Mesenchymal stem cell (in vitro differentiated cells and primary cell): Measurements from ENCODE around the gene TRPM2.

Source experiments
- DNase-seq: peaks from one replicate; pipeline ENCODE4 v3.0.0-alpha.2; 2013
- H2AFZ ChIP-seq: one replicate; pipeline ENCODE4 v1.6.1; 2013; ENCODE audit warnings: low read depth, mild to moderate bottlenecking, control low read depth, inconsistent platforms, low read length, moderate library complexity
- H2AK5ac ChIP-seq: 2 replicates; pipeline ENCODE4 v1.6.1; 2013; ENCODE audit warnings: low read length, moderate library complexity, mild to moderate bottlenecking, inconsistent platforms; ENCODE audit not compliant: severe bottlenecking
- H2BK120ac ChIP-seq: one replicate; pipeline ENCODE4 v1.6.1; 2013; ENCODE audit warnings: low read depth, mild to moderate bottlenecking, inconsistent platforms, low read length, moderate library complexity
- H2BK12ac ChIP-seq, 2 experiments: one replicate each; pipeline ENCODE4 v1.6.1; 2013; ENCODE audit warnings: inconsistent platforms in 2 of 2, low read length in 2 of 2, mild to moderate bottlenecking in 2 of 2, moderate library complexity in 2 of 2, control low read depth in 1 of 2
- H2BK15ac ChIP-seq: one replicate; pipeline ENCODE4 v1.6.1; 2013; ENCODE audit warnings: mild to moderate bottlenecking, low read depth, inconsistent platforms; ENCODE audit not compliant: poor library complexity, severe bottlenecking
- H2BK5ac ChIP-seq: 2 replicates; pipeline ENCODE4 v1.6.1; 2013; ENCODE audit warnings: low read depth, mild to moderate bottlenecking, low read length, control low read depth, inconsistent platforms; ENCODE audit not compliant: poor library complexity, severe bottlenecking
- H3K14ac ChIP-seq, 2 experiments: one replicate each; pipeline ENCODE4 v1.6.1; 2013; ENCODE audit warnings: inconsistent platforms in 2 of 2, low read length in 2 of 2, control low read depth in 1 of 2, mild to moderate bottlenecking in 1 of 2, moderate library complexity in 1 of 2
- H3K18ac ChIP-seq, 2 experiments: one replicate each; pipeline ENCODE4 v1.6.1; 2013; ENCODE audit warnings: inconsistent platforms in 2 of 2, low read length in 2 of 2, control low read depth in 1 of 2, low read depth in 1 of 2, mild to moderate bottlenecking in 1 of 2
- H3K23ac ChIP-seq, 2 experiments: one replicate each; pipeline ENCODE4 v1.6.1; 2013; ENCODE audit warnings: inconsistent platforms in 2 of 2, low read length in 2 of 2, mild to moderate bottlenecking in 2 of 2, moderate library complexity in 2 of 2, control low read depth in 1 of 2
- H3K27ac ChIP-seq: 2 replicates; pipeline ENCODE4 v1.5.1; 2013; ENCODE audit warnings: mild to moderate bottlenecking, moderate library complexity, low read length, control low read depth, inconsistent platforms; ENCODE audit not compliant: poor library complexity, severe bottlenecking
- H3K27me3 ChIP-seq, 2 experiments: 2 replicates each; pipeline versions ENCODE4 v1.6.1 to v1.7.0; 2013; ENCODE audit warnings: low read length in 2 of 2, mild to moderate bottlenecking in 2 of 2, moderate library complexity in 2 of 2, control low read depth in 1 of 2, inconsistent platforms in 1 of 2; ENCODE audit not compliant: control insufficient read depth in 1 of 2, insufficient read depth in 1 of 2
- H3K36me3 ChIP-seq, 2 experiments: 2 replicates each; pipeline versions ENCODE4 v1.6.1 to v1.7.0; 2013; ENCODE audit warnings: low read length in 2 of 2, control low read depth in 1 of 2, inconsistent platforms in 1 of 2, low read depth in 1 of 2, mild to moderate bottlenecking in 1 of 2; ENCODE audit not compliant: insufficient read depth in 2 of 2, control insufficient read depth in 1 of 2
- H3K4ac ChIP-seq, 2 experiments: one replicate each; pipeline ENCODE4 v1.6.1; 2013; ENCODE audit warnings: inconsistent platforms in 2 of 2, low read length in 2 of 2, mild to moderate bottlenecking in 2 of 2, moderate library complexity in 2 of 2, control low read depth in 1 of 2, low read depth in 1 of 2
- H3K4me1 ChIP-seq: 2 replicates; pipeline ENCODE4 v1.6.1; 2013; ENCODE audit warnings: low read depth, low read length, control low read depth; ENCODE audit not compliant: control insufficient read depth, insufficient read depth
- H3K4me2 ChIP-seq: 2 replicates; pipeline ENCODE4 v1.6.1; 2013; ENCODE audit warnings: low read length, mild to moderate bottlenecking, inconsistent platforms; ENCODE audit not compliant: poor library complexity, severe bottlenecking
- H3K4me3 ChIP-seq, 2 experiments: 2 replicates each; pipeline versions ENCODE4 v1.5.1 to v1.7.0; 2013; ENCODE audit warnings: low read length in 2 of 2, mild to moderate bottlenecking in 2 of 2, control low read depth in 1 of 2, low read depth in 1 of 2; ENCODE audit not compliant: insufficient read depth in 1 of 2
- H3K79me1 ChIP-seq: replicated peaks from 2 replicates; pipeline ENCODE4 v1.6.1; 2013; ENCODE audit warnings: mild to moderate bottlenecking, control low read depth, low read length, inconsistent platforms; ENCODE audit not compliant: poor library complexity, severe bottlenecking
- H3K9ac ChIP-seq: 2 replicates; pipeline ENCODE4 v1.7.0; 2013; ENCODE audit warnings: mild to moderate bottlenecking, low read length, moderate library complexity
- H3K9me3 ChIP-seq: 2 replicates; pipeline ENCODE4 v1.7.0; 2013; ENCODE audit warnings: mild to moderate bottlenecking, low read length; ENCODE audit not compliant: control insufficient read depth
- H4K8ac ChIP-seq: one replicate; pipeline ENCODE4 v1.6.1; 2013; ENCODE audit warnings: inconsistent platforms, mild to moderate bottlenecking, low read length, moderate library complexity
- H4K91ac ChIP-seq: one replicate; pipeline ENCODE4 v1.6.1; 2013; ENCODE audit warnings: mild to moderate bottlenecking, low read length, inconsistent platforms
- WGBS: methylation state at CpG from one replicate; pipeline ENCODE4 v1.1.7; 2013; ENCODE audit warnings: mixed read lengths; 5-methylcytosine and 5-hydroxymethylcytosine counted together

Gene TRPM2

GRCh38 chr21:44331650-44332307, 21.6 kb upstream of the TRPM2 start:
- H3K23ac ChIP-seq = no peak overlapping the region
- H2BK120ac ChIP-seq = no peak overlapping the region
- H2AK5ac ChIP-seq = no peak overlapping the region
- no peak overlapping the region for H2BK5ac ChIP-seq
- no peak overlapping the region for H3K27ac ChIP-seq
- no peaks in the 10 kb centered on the region for H3K27me3 ChIP-seq
- H3K4ac ChIP-seq = no peak overlapping the region
- 83% methylated on average over 20 of the region's 20 CpGs for WGBS
- H3K4me2 ChIP-seq = no peak overlapping the region
- H3K18ac ChIP-seq = no peak overlapping the region
- peaks cover 13% of the 10 kb centered on the region for H3K4me1 ChIP-seq
- H3K36me3 ChIP-seq = peaks cover 31 to 58% of the 10 kb centered on the region in 2 experiments
- H2BK15ac ChIP-seq = no peak overlapping the region
- DNase-seq = peak; percentile 26
- no peaks in the 10 kb centered on the region for H3K9me3 ChIP-seq
- H4K91ac ChIP-seq = no peak overlapping the region
- no peak overlapping the region for H3K9ac ChIP-seq
- no peaks in the 10 kb centered on the region for H3K79me1 ChIP-seq
- no peak overlapping the region for H4K8ac ChIP-seq
- no peak overlapping the region for H3K4me3 ChIP-seq
- no peak overlapping the region for H2BK12ac ChIP-seq
- no peak overlapping the region for H2AFZ ChIP-seq
- H3K14ac ChIP-seq = peak overlapping the region in 1 of 2 experiments; percentile 23

GRCh38 chr21:44332383-44332782, 21.0 kb upstream of the TRPM2 start:
- Histone ChIP-seq H2BK120ac (no peak overlapping the region), H2BK12ac (no peak overlapping the region), H3K4me1 (peaks cover 13% of the 10 kb centered on the region), H3K23ac (no peak overlapping the region), H4K91ac (peak overlapping the region; percentile 34), H3K9me3 (no peaks in the 10 kb centered on the region), H3K9ac (no peak overlapping the region), H3K4me2 (no peak overlapping the region), H3K36me3 (peaks cover 29 to 54% of the 10 kb centered on the region in 2 experiments), H2BK15ac (no peak overlapping the region), H2AK5ac (no peak overlapping the region), H2AFZ (no peak overlapping the region), H4K8ac (no peak overlapping the region), H3K4ac (no peak overlapping the region), H3K79me1 (peaks cover 2% of the 10 kb centered on the region), H2BK5ac (no peak overlapping the region), H3K4me3 (no peak overlapping the region), H3K27me3 (no peaks in the 10 kb centered on the region), H3K18ac (peak overlapping the region in 1 of 2 experiments; percentile 13), H3K27ac (no peak overlapping the region), H3K14ac (no peak overlapping the region)
- WGBS = 96% methylated on average over 17 of the region's 17 CpGs
- DNase-seq = no peak

DNA sequence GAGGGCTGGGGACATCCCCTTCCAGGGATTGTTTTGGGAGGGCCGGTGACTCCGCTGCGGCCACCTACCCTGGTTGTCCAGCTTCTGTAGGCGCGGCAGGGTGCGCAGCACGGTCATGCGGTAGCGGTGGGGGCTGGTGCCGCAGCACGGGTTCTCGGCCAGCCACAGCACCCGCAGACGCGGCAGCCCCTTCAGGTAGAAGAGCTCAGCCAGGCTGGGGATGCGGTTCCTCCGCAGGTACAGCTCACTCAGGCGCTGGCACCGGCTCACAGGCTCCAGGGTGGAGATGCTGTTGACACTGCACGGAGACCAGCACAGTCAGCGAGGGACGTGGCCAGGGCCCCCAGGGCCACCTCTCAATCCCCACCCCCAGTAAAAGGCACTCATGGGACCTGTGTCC, 20.5 kb upstream of the TRPM2 start:
- Histone ChIP-seq H4K8ac (no peak overlapping the region), H2AFZ (no peak overlapping the region), H2BK5ac (no peak overlapping the region), H3K4me1 (peaks cover 13% of the 10 kb centered on the region), H3K18ac (no peak overlapping the region), H3K4me3 (no peak overlapping the region), H3K4me2 (no peak overlapping the region), H3K9me3 (no peaks in the 10 kb centered on the region), H3K9ac (no peak overlapping the region), H3K27ac (no peak overlapping the region), H3K23ac (no peak overlapping the region), H2BK12ac (no peak overlapping the region), H3K4ac (no peak overlapping the region), H3K79me1 (peaks cover 2% of the 10 kb centered on the region), H3K27me3 (no peaks in the 10 kb centered on the region), H4K91ac (no peak overlapping the region), H2AK5ac (no peak overlapping the region), H3K14ac (no peak overlapping the region), H2BK120ac (no peak overlapping the region), H2BK15ac (no peak overlapping the region), H3K36me3 (peaks cover 26 to 49% of the 10 kb centered on the region in 2 experiments)
- 98% methylated on average over 22 of the region's 22 CpGs for WGBS
- DNase-seq = no peak

DNA sequence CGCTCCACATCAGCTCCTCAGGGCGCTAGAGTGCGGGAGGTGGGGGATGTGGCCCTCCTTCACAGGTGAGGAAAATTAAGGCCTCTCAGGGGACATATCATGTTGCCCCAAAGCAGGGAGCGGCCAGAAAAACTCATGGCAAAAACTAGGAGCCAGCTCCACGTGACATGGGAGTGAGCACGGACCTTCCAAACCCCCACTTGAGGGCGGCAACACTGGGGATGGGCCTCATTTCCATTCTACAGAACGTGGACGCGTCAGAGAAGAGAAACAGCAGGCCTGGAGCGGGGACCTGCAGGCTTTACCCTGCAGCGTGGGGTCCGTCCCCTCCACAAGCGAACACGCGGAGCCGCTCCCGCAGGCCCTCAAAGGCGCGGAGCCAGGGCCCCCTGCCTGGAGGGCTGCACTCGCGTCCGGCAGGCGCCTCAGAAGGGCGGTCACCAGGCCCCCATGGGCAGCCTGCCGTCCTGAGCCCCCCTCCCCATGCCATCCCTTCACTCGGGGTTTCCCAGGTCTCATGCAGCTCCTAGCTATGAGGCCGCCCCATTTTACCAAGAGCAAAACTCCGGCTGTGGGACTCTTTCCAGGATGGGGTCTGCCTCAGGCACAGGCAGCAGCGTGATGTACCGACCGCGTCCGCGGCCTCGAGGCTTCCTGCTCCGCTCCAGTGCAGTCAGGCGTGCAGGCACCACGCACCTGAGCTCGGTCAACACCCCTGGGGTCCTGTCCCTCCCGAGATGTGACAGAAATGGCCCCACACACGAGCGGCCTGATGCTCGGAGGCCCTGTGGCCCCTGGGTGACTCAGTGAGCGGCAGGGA, 19.7 kb upstream of the TRPM2 start:
- no peak overlapping the region for H3K9ac ChIP-seq

More for the DNA sequence above, 19.7 kb upstream of the TRPM2 start:
- Histone ChIP-seq H3K4ac (no peak overlapping the region), H2BK12ac (no peak overlapping the region), H3K18ac (no peak overlapping the region), H2BK15ac (no peak overlapping the region), H3K14ac (no peak overlapping the region), H2AK5ac (no peak overlapping the region), H3K4me2 (no peak overlapping the region), H2AFZ (no peak overlapping the region), H3K27ac (no peak overlapping the region), H3K36me3 (peaks cover 26 to 44% of the 10 kb centered on the region in 2 experiments), H2BK120ac (no peak overlapping the region), H3K23ac (no peak overlapping the region), H3K4me1 (peaks cover 11% of the 10 kb centered on the region), H3K27me3 (no peaks in the 10 kb centered on the region), H2BK5ac (no peak overlapping the region), H3K9me3 (no peaks in the 10 kb centered on the region), H4K91ac (no peak overlapping the region), H3K79me1 (peaks cover 2% of the 10 kb centered on the region), H3K4me3 (no peak overlapping the region), H4K8ac (no peak overlapping the region)
- DNase-seq = no peak
- WGBS = 91% methylated on average over 45 of the region's 45 CpGs
